HepG2 (cell line): Measurements from ENCODE around the gene GDAP1L1. TPM values are rescaled to one million over a fixed set of nuclear protein-coding genes. Genes with fewer than 3 reads are reported as not detected.

Experiments
- AHDC1 ChIP-seq: sonication (generic); formaldehyde crosslinking; IDR thresholded peaks from 2 replicates; pipeline ENCODE4 v1.5.1; 2020; ENCODE audit warnings: mild to moderate bottlenecking, missing genetic modification reagents, borderline replicate concordance
- CAMTA2 ChIP-seq: sonication (generic); formaldehyde crosslinking; IDR thresholded peaks from 2 replicates; pipeline ENCODE4 v1.4.0; 2020; ENCODE audit warnings: mild to moderate bottlenecking, missing genetic modification reagents, borderline replicate concordance
- FOXO4 ChIP-seq: sonication (generic); formaldehyde crosslinking; conservative IDR thresholded peaks from 2 replicates; pipeline ENCODE4 v1.8.1; 2023; ENCODE audit warnings: missing genetic modification reagents
- KDM5B ChIP-seq: sonication (generic); formaldehyde crosslinking; IDR thresholded peaks from 2 replicates; pipeline ENCODE4 v1.4.0; 2020; ENCODE audit warnings: missing genetic modification reagents, mild to moderate bottlenecking, borderline replicate concordance
- PRDM10 ChIP-seq: sonication (generic); formaldehyde crosslinking; IDR thresholded peaks from 2 replicates; pipeline ENCODE4 v1.4.0; 2020; ENCODE audit warnings: low read depth, missing genetic modification reagents
- RERE ChIP-seq: IDR thresholded peaks from 2 replicates; pipeline ENCODE4 v1.6.1; 2016; ENCODE audit warnings: low read depth, missing genetic modification reagents, missing compliant biosample characterization
- SSRP1 ChIP-seq: IDR thresholded peaks from 2 replicates; pipeline ENCODE4 v1.6.1; 2016; ENCODE audit warnings: control low read depth
- ZNF678 ChIP-seq: sonication (generic); formaldehyde crosslinking; IDR thresholded peaks from 2 replicates; pipeline ENCODE4 v1.4.0; 2020; ENCODE audit warnings: mild to moderate bottlenecking, missing genetic modification reagents
- ZNF703 ChIP-seq: sonication (generic); formaldehyde crosslinking; IDR thresholded peaks from 2 replicates; pipeline ENCODE4 v1.5.1; 2020; ENCODE audit warnings: missing genetic modification reagents, mild to moderate bottlenecking, moderate library complexity, borderline replicate concordance
- polyA plus RNA-seq, 8 experiments: library from polyadenylated mRNA; depleted of rRNA in 3 of 8; stranded (reverse) in 7 of 8; unstranded in 1 of 8; fragments of >200 nt; fragmentation: Illumina TruSeq in 4 of 8; extraction: Trizol in 4 of 8; gene quantifications; 2 replicates each; pipeline versions ENCODE4 v1.2.1 to v1.2.3, GENCODE V29; 2011 to 2016; ENCODE audit warnings: low read depth in 4 of 8, missing spikeins in 1 of 8, mixed read lengths in 1 of 8; ENCODE audit not compliant: insufficient read depth in 1 of 8
- total RNA-seq, 5 experiments: library from RNA; depleted of rRNA; stranded (reverse); fragments of >200 nt; fragmentation: Illumina TruSeq; extraction: Trizol; gene quantifications; 2 replicates each; pipeline ENCODE4 v1.2.3, GENCODE V29; 2016; ENCODE audit warnings: low read depth in 1 of 5

Gene GDAP1L1
- total and polyA plus RNA-seq, 2 of the 13 experiments (the other 11 are each of a cell fraction or from before 2014, with no cell fraction given), result 0.04 TPM; not detected in 1

GRCh38 chr20:44302026-44302669 lies 55.0 kb downstream of the GDAP1L1 start (continued):
- 0 out of 2 replicates have a peak, but pooled peaks have one; percentile 37 for TF ChIP-seq RERE (CRISPR knock-in tag)
- TF ChIP-seq PRDM10 (CRISPR knock-in tag), result peak; percentile 49; the same call in 1 of the 2 replicates
- no peak; the same call in 1 of the 2 replicates for TF ChIP-seq KDM5B
- TF ChIP-seq AHDC1 (CRISPR knock-in tag), result peak; percentile 79; the same call in 1 of the 2 replicates
- 0 out of 2 replicates have a peak, but pooled peaks have one; percentile 95 for TF ChIP-seq FOXO4
- TF ChIP-seq ZNF703 (CRISPR knock-in tag), result no peak
- TF ChIP-seq ZNF678 (CRISPR knock-in tag), result peak; percentile 92; the same call in 1 of the 2 replicates
- no peak for TF ChIP-seq CAMTA2 (CRISPR knock-in tag)
- TF ChIP-seq SSRP1 (CRISPR knock-in tag), result peak; percentile 18; the same call in 1 of the 2 replicates
